SK-MEL-5 (cell line): ENCODE results near the gene CYFIP1. TPM values are rescaled to one million over a fixed set of nuclear protein-coding genes. Genes with fewer than 3 reads are reported as not detected.

Experiments used
- DNase-seq: peaks from one replicate; pipeline ENCODE4 v3.0.0-alpha.2; 2016; ENCODE audit warnings: low read depth, low spot score
- in situ Hi-C: cut with HindIII; loops from 2 replicates; pipeline ENCODE4 v1.10.0; 2016; ENCODE audit warnings: low sequenced_read_pairs, high pct_unique_total_duplicates, low pct_unique_long_range_greater_than_20kb
- total RNA-seq: library from RNA; depleted of rRNA; stranded (reverse); fragments of >200 nt; shearing (Covaris generic); gene quantifications from 2 replicates; pipeline ENCODE4 v1.2.3, GENCODE V29; 2014

The CYFIP1 gene
- total RNA-seq, 1 experiment from 2014 or later = 92.3 TPM

DNA sequence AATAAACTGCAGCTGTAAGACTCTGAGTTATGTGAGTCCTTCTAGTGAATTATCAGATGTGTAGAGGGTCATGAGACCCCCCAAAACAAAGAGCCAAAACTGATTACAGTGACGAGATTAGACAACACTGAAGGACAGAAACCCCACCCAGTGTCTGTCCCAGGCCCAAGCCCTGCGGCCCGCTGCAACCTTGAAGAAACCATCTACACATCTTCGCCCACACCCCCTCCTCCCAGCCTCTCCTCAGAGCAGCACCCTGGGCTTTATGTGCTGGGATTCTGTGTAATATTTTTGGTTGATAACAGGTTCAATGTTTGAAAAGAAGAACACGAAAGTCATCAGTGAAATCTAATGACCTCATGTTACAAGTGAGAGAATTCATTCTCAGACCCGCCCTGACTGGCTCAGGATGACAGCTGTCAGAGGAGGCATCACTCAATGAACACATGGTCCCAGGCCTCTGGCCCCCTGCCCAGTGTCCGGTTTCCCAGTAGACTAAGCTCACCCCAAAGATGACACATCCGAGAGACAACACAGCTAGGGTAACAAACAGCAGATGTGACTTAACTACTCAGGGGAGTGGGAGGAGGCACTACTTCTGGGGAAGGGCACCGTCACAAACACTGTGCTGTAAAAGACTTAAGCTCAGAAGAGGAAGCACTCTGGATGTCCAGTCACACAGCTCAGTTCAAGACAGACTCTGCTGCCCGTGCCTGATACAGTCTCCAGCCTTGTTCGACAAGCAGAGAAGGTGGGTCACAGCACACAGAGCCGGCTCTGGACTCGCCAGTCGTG is 92.8 kb downstream of the CYFIP1 start:
- in situ Hi-C loops = no loop called here
- no peak for DNase-seq

- DNase-seq = no peak
- in situ Hi-C loops = no loop called here
Observed at GRCh38 chr15:22885120-22885519, 95.0 kb downstream of the CYFIP1 start.

DNA sequence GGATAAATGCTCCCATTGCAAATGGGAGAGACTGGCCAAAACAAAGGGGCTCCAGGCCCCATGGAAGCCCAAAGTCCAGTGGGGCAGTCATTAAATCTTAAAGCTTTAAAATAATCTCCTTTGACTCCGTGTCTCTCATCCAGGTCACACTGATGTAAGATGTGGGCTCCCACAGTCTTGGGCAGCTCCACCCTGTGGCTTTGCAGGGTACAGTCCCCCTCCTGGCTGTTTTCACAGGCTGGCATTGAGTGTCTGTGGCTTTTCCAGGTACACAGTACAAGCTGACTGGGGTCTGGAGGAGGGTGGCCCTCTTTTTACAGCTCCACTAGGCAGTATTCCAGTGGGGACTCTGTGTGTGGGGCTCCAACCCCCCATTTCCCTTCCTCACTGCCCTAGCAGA is 95.8 kb downstream of the CYFIP1 start:
- DNase-seq = peak; percentile 22
- in situ Hi-C loops = no loop called here

GRCh38 chr15:22883196-22883595 is 97.0 kb downstream of the CYFIP1 start:
- in situ Hi-C loops = no loop called here

DNA sequence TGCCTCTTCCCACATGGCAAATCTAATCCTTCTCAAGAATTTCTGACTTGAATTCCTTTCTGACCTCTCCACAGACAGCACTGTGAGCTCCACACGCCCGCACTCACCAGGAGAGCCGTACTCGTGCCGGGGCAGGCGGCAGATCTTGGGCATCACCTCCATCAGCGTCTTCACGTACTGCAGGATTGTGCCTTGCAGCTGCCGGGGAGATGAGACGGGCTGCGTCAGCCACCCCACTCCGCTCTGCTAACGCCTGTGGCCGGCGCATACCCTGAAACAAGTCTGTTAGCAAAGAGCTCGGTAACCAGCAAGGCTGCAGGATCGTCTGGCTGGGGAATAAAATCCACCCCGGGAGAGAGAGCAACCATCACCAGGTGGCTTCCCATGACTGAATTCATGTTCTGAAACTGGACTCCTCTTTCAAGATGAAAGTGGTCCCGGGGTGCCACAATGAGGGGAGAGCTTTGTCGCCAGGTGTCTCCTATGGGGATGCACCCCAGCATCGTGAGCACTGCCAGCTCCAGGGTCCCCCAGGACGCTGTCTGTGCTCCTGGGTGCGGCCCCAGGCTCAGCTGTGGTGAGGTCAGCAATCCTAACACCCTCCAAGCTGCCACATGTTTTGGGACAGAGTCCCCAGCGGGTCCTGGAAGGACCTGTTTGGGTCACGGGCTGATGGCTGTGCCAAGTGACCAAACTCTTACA is 98.3 kb downstream of the CYFIP1 start:
- in situ Hi-C loops = no loop called here
- DNase-seq = no peak

More at GRCh38 chr15:22883196-22883595, 97.0 kb downstream of the CYFIP1 start:
- no peak for DNase-seq

DNA sequence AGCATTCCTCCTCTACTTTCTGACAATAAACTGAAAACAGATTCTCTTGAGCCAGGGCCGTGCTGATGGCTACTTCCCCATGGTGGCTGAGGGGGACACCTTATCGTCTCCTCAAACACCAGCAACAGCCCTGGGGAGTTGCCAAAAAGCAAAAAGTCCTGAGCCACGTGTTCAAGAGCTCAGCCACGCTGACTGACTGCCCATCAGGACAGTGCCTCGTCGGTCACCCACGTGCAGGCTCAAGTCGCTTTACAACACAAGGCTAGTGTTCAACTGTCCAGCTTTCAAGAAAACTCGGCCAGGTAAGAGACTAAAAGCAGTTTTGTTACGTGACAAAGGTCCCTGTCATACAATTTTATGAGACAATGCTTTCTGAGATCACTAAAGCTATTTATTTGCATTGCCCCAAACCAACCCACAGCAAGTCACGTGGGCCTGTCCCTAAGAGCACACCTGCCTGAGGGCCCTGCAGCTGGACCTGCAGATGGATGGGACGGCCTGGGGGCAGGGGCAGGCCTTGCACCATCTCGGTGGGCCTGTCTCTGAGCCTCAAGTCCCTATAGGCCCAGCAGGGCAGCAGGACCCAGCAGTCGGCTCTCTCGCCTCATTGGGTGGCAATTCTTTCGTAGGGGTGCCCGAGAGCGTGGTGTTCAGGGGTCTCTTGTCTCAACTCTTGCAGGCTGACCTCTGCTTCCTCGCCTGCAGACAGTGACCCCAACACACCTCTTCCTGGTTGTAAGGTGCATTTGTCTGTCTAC is 99.0 kb downstream of the CYFIP1 start:
- DNase-seq = no peak
- in situ Hi-C loops = no loop called here

DNA sequence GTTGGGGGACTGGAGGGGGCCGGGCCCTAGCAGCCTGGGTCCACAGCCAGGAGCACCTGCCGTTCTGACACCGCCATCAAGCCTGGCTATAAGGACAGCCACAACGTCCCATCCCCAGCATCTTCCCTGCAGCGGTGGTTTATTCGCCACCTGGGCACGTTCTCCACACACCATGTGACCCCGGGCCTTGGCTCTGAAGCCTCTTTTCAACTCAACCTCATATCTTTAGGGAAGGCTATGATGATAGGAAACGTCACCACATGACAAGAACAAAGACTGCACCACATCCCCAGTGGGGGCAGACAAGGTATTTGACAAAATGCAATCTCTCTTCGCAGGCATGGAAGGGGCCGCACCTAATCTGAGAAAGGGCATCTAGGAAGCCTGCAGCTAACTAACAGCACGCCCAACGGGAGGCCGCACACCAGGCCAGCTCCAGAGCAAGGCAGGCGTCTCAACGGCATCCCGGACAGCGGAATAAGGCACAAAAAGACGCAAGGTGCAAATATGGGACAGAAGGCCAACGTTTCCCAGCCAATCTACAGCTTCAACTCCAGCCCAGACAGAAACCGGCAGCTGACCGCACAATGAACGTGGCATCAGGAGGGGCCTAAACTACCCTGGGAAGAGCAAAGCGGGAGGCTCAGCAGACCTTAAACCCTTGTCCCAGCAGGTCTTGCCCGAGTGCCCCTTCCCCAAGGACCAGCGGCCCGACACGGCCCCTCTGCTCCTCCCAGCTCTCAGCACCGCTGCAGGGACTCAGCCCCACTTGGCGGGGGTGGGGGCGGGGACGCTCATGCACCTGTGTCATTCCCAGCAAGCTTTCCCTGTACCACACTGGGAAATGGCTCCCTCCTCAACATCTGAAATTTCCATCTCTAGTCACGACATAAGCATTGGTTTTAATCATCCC is 99.8 kb downstream of the CYFIP1 start:
- no peak for DNase-seq
- in situ Hi-C loops = no loop called here

GRCh38 chr15:22878103-22878502 is 102.1 kb downstream of the CYFIP1 start:
- in situ Hi-C loops = no loop called here

GRCh38 chr15:22877607-22878006 is 102.6 kb downstream of the CYFIP1 start:
- in situ Hi-C loops = no loop called here
- no peak for DNase-seq

More at GRCh38 chr15:22878103-22878502, 102.1 kb downstream of the CYFIP1 start:
- no peak for DNase-seq

DNA sequence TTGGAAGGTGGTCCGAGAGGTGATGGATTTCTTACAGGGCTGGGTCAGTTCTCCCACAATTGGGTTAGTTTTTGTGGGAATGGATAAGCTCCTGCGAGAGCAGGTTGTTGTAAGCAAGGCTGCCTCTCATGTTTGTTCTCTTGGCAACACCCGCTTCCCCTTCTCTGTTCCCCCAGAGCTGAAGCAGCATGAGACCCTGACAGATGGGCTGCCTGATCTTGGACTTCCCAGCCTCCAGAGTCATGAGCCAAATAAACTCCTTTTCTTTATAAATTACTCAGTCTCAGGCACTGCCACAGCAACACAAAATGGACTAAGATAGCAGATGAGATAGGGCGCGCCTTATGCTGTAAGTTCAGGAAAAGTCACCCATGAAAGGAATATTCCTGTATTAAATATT is 103.1 kb downstream of the CYFIP1 start:
- in situ Hi-C loops = no loop called here
- no peak for DNase-seq

DNA sequence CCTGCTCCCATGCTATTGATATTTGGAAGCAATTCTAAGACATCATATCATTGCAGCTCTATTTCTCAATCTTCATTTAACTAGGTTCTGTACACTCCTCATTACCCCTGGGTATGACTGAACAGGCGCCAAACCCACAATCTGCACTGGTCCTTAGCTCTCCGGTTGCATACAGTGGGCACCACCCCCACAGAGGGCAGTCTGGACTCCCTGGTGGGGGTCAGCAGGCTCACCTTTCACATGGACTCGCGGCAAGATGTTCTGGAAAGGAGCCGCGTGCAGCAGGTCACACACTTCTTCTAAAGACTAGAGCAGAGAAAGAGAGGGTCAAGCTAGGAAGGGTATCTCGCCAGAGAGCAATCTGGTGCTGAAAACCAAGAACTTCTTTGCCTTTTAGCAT is 105.2 kb downstream of the CYFIP1 start:
- in situ Hi-C loops = no loop called here
- no peak for DNase-seq

- in situ Hi-C loops = no loop called here
- no peak for DNase-seq
Observed at GRCh38 chr15:22874256-22874655, 105.9 kb downstream of the CYFIP1 start.

DNA sequence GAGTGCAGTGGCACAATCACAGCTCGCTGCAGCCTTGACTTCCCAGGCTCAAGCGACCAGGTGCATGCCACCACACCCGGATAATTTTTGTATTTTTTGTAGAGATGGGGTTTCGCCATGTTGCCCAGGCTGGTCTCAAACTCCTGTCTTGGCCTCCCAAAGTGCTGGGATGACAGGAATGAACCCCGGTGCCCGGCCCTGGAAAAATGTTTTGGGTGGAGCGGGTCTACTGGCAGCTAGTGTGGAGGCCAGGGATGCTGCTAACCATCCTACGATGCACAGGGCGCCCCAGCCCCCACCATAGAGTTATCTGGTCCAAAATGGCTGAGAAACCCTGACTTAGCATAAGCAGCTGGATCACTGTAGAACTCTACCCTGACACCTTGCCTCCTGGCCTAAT is 106.3 kb downstream of the CYFIP1 start:
- no peak for DNase-seq
- in situ Hi-C loops = no loop called here

- DNase-seq = no peak
- in situ Hi-C loops = no loop called here
Observed at GRCh38 chr15:22872936-22873701, 107.0 kb downstream of the CYFIP1 start.

GRCh38 chr15:22871481-22872086 is 108.6 kb downstream of the CYFIP1 start:
- in situ Hi-C loops = no loop called here
- no peak for DNase-seq

- no peak for DNase-seq
- in situ Hi-C loops = no loop called here
Observed at GRCh38 chr15:22870865-22871264, 109.3 kb downstream of the CYFIP1 start.
